Ureter (tissue), 1 donor: ENCODE data around the gene SLC35A3. TPM values are rescaled to one million over a fixed set of nuclear protein-coding genes. Genes with fewer than 3 reads are reported as not detected.

Experiments used
- DNase-seq: peaks from one replicate; pipeline ENCODE4 v3.0.0-alpha.2; 2020; ENCODE audit warnings: low spot score
- total RNA-seq: library from RNA; stranded (reverse); gene quantifications from one replicate; pipeline ENCODE4 v1.2.4, GENCODE V29; 2023
- donor health status: DM: yes; HTN: yes; CAD: no.

SLC35A3 gene
- total RNA-seq, 1 donor from 2014 or later, result 39.5 TPM

- DNase-seq, result no peak
These were observed 106.9 kb downstream of the SLC35A3 start for GRCh38 chr1:100076744-100077143.

- DNase-seq, result no peak
These were observed 107.7 kb downstream of the SLC35A3 start for GRCh38 chr1:100077531-100077930.

GRCh38 chr1:100080331-100080730, 110.5 kb downstream of the SLC35A3 start:
- no peak for DNase-seq

Other genes with a start within 250 kb of the SLC35A3 start
- 16.3 TPM for gene FRRS1, start 203.4 kb upstream of the SLC35A3 start, total RNA-seq
- 26.4 TPM for gene AGL, start 119.6 kb upstream of the SLC35A3 start, total RNA-seq
- gene SASS6, start 162.9 kb downstream of the SLC35A3 start, total RNA-seq, result 2.4 TPM
- 29.9 TPM for gene TRMT13, start 163.2 kb downstream of the SLC35A3 start, total RNA-seq
- 1.8 TPM for gene LRRC39, start 208.3 kb downstream of the SLC35A3 start, total RNA-seq